HG03460 (cell line): ENCODE results near the gene ESAM.

Experiments
- ATAC-seq: cut with Tn5 transposase; IDR thresholded peaks from one replicate; pipeline ENCODE4 v1.9.1; 2021; ENCODE audit not compliant: unreplicated experiment

ESAM gene

DNA sequence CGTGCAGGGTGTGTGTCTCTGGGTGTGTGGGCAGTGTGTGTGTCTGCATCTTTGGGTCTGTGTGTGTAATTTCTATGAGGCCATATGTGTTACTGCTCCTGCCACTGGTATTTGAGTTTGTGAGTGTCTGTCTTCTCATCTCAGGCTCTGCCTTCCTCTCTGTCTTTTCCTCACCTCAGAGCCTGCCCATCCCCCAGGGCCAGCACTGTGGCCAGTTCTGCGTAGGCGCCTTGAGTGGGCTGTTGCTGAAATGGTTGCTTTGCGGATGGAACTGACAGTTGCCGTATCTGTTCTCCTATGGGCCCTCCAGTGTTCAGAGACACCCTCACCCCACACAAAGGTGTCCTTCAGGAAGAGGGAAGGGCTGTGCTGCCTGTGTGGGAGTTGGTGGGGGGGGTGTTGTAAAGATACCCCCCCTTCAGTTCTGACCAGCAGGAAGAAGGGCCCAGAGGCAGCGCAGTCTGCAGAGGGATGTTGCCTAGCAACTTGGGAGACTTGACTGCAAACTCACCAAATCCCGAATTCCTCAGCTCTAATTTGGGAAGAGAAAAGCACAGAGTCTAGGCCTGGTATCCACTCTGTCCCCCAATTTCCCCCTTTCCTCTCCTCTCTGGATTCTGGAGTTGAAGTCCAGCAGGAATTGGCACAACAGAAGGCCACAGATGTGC lies 24.3 kb downstream of the ESAM start:
- no peak for ATAC-seq

DNA sequence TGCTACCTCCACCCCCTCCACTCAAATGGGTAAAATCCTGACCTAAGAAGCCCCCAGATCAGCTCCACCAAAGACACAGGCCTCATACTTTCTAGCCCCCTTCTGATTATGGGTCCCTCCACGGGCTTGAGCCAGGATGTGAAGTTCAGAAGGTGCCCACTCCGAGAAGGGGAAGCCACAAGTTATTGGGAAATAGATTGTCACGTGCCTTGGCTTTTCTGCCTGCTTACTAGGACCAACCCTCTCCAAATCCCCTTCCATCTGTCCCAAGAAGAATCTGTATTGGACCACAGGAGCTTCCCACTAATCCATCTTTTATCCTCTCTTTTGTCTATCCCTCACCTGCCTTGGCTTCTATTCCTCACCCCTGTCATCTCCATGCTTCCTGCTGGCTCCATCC lies 25.4 kb downstream of the ESAM start:
- ATAC-seq = no peak

DNA sequence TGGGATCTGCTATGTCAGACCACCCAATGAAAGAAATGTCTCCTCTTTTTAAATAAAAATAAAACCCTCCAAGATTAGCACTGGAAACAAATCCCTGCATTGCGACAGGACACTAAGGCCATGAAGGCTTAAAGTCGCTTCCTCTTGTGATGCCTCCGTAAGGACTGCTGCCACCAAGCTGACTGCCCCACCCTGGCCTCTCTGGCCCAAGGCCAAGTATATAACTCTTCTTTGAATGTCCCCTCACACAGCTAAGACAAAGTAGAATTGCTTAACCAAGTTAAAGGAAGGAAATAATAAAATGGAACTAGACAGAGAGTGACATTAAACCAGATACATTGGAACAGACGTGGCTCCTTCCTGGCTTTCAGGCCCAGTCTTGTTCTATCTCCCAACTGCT lies 29.9 kb downstream of the ESAM start:
- ATAC-seq = no peak

DNA sequence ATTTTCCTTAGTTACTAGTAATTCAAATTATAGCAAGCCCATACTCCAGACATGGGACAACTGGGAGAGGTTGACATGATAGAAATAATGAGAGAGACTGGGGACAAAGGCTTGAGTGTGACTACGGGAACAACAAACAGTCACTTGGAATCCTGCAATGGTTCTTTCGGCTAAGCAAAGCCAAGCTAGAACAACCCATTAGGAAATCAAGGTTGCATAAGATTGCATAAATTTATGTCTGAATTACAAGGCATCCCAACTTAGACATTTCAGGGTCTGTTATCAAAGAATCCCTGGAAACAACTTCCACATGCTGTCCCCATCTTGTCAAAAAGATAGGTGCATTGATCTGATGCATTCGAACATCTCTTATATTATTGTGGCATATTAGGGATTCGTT lies 32.5 kb downstream of the ESAM start:
- ATAC-seq = no peak

DNA sequence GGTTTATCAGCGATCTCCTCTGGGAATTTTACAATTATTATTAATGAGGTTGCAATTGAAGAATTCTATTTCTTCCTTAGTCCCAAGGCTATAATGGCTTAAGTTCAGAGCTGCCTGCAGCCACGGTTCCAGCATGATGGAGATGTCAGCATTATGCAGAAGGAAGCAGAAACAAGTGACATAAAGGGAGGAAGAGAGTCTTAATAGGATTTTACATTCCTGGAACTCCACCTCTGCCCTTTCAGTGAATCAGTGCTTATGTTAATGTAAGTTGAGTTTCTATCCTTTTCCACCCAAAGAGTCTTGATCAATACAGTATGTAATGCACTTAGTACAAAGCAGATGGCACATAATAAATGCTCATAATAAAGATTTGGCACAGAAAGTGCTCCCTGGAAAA lies 34.0 kb downstream of the ESAM start:
- no peak for ATAC-seq

DNA sequence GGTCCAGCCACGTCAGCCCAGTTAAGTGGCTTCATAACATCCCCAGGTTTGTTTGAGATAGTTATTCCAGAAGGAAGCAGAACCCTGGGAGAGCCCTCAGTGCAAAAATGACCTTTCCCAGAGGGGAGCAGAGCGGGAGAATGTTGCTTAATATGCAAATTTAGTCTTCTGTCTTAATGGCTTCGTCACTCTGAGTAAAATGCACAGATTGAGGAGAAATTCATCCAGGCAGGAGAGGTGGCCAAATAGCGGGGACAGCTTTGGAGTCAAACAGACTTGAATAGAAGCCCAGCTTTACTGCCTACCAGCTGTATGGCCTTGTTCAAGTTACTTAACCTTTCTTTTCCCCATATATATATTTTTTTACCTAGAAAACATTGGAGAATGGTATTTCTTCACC lies 34.6 kb downstream of the ESAM start:
- ATAC-seq = no peak

DNA sequence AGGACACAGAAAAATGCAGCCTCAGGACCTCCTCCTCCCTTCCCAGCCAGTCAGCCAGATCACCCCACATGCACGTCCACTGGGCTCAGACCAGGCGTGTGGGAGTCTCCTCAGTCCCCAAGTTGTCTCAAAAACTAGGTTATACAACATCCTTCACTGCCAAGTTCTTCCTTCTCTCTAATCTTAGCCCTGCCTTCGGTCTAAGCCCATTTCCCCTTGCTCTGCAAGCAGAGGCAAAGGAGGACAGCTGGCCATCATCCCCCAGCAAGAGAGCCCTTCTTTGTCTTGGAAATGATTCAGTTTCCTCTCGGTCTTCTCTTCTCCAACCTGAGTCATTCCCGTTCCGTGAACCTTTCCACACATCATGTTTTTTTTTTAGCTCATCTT lies 36.4 kb downstream of the ESAM start:
- peak; percentile 20 for ATAC-seq

DNA sequence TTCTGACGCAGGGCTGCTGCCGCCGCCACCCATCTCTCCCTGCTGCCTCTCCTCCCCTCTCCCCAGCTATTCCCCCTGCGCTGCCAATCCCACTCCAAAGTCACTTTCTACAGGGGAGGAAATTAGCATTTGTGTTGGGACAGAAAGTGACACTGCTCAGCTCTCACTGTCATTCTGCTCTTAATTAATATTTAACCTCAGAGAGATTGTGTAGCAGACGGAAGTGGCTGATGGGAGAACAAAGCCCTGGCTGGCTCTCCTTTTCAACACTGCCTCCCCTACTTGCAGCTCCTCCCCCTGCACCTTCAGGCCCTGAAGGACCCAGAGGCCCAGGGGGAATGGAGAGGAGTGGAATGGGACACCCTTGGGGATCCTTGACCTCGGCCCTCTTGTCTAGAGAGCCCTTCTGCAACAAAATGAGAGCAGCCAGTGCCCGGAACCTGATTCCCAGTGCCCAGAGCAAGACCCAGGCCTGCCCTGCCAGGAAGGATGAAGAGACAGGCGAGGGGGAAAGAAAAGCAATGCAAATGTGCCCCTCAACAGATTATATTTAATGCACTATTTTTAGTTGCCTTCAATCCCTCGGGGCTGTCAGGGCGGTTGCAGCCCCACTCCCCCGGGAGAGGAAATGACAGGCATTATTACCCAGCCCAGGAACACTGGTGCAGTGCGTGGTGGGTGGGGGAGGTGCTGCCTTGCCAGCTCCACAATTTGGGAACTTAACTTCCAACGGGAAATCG lies 36.9 kb downstream of the ESAM start:
- ATAC-seq = peak; percentile 97

DNA sequence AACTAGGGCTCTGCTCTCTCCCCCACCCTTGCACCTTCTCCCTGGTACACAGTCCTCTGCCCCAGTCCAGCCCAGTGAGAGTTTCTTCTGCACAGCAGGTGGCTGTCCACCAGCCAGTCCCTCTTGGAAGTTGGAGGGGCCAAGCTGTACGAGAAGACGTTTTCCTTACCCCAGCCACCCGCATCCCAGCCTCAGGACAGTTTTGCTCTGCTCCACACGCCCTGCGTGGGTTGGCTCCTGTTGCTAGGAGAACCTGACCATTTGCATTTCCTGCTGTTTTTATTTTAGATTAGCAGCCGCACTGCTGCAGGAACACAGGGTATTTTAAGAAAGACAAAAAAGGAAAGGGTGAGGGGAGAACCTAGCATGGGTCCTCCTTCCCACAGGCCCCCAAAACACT lies 39.9 kb downstream of the ESAM start:
- no peak for ATAC-seq

DNA sequence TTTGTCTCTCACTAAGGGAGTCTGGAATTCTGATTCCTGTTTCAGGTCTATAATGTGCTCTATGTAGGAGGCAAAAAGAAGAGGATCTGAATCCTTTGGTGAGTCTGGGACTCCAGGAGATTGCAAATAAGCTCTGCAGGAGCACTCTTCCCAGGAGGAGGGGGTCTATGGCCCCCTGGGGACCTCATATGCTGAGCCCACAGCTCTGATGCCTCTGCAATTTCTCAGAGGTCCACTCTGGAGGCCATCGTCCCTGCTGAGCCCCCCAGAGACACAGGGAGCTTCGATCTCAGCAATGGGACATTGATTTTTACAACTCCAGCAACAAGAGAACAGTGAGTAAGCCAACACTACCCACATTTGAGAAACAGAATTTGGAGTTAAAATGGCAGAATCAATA lies 42.6 kb downstream of the ESAM start:
- no peak for ATAC-seq

DNA sequence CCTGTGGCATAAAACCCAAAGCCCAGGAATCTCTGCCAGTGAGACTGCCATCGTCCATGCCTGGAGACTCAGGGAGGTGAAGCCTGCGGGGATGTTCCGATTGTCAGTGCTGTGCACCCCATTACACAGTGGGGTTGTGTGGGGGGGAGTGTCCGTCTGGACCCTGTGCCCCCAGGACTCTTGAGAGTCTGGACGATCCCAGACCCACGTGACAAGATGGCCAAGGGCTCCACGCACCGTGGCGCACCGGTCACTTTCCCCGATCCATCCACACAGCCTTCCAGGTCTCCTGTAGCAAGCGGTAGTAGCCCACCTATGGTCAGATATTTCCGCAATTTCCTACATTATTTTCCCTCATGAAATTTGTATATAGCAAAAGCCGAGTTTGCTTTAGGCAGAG lies 43.3 kb downstream of the ESAM start:
- no peak for ATAC-seq

DNA sequence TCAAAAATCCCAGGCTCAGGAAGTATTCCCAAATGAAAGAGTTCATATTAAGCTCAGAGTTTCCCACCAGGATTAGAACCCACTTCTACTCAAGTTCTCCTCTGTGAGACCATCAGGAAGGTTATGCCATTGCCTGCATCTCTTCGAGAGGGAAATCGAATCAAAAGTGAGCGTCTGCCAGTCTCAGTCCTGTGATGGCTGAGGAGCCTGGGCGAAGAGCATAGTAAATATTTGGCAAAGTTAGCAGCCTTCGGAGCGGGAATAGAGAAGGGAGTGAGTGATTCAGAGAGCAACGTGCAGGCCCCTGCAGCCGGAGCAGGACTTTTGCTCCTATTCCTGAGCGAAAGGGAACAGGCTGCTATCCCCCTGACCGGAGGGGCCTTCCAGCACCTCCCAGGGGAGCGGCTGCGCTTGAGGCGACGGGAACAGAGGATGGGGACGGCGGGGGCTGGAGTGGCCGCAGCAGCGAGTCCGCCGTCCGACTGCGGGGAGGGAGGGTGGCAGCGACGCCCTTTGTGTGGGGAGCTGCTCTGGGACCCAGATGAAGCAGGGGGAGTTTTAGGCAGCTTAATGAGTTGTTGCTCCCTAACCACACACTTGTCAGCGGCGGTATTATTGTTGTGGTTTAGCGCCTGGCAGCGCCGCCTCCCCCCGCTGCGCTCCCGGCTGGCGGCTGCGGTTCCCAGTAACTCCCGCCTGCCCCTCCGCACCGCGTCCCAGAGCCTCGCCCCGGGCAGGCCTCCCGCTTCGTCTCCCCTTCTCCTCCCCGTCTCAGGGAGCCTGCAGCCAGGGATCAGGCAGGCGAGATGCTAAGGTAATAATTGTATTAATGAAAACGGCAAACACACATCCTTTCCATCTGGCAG lies 44.1 kb downstream of the ESAM start:
- no peak for ATAC-seq

DNA sequence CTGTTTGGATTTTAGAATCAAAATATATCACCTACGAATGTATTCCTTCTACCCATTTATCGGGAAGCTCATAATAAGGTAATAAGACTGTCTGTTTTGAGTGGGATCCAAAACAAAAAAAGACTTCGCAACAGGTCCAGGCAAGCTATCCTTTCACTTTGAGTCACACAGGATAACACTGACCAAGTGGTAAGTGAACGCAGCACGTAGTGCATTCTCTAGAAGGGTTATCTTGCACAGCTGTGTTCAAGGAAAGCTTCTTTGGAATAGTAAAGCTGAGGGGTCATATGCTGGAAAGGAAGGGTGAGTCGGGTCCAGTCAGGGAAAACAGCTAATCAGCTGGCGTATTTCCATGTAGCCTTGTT lies 44.7 kb downstream of the ESAM start:
- ATAC-seq = peak; percentile 64

DNA sequence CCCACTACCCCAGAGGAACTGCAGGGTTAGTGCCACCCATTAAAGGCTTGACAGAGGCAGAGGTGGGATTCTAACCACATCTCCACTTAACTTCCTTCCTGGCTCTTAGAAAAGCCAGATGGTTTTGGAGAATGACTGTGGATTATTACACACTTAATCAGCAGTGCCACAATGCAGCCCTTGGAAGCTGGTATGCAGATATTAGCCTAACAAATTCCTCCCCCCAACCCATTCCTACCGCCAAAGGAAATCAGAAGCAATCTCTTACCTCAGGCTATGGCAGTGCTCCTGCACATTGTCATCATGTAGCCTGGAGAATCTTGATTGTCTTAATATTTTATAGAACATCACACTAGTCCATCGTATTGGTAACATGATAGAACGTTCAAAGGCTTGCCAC lies 45.5 kb downstream of the ESAM start:
- no peak for ATAC-seq

DNA sequence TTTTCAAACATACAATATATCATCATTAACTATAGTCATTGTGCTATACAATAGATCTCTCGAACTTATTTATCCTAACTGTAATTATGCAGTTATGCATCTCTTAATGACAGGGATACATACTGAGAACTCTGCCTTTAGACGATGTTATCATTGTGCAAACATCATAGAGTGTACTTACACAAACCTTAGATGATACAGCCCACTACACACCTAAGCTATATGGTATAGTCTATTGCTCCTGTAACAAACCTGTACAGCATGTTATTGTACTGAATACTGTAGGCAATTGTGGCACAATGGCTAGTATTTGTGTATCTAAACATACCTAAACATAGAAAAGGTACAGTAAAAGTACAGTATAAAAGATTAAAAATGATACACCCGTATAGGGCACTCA lies 49.7 kb downstream of the ESAM start:
- no peak for ATAC-seq

DNA sequence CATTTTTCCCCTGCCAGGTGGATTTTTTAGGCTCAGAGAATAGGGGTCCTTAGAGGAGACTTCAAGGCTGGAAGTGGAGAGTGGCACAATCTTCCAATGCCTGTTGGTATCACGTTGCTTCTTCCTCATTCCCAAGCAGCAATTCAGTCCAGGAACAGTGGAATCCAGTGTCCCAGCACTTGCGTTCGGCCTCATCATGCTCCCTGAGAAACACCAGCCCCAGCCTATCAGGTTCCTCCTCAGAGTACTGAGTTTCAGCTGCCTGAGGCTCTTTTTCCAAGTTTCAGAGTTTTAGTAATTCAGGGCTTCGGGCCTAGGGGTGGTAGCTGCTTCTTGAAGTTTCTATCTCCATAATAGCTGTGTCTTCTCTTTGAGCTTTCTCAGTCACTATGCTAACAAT lies 54.3 kb downstream of the ESAM start:
- ATAC-seq = no peak
